Glutamatergic neuron (in vitro differentiated cells): ENCODE results near the gene SLC38A8. TPM values are rescaled to one million over a fixed set of nuclear protein-coding genes. Genes with fewer than 3 reads are reported as not detected.

Experiments used
- DNase-seq: peaks from one replicate; pipeline ENCODE4 v3.0.0; 2022
- H3K27ac Mint-ChIP-seq: one replicate; pipeline ENCODE4 v1.8.0; 2020; ENCODE audit warnings: mild to moderate bottlenecking, mixed read lengths, inconsistent platforms; ENCODE audit not compliant: unreplicated experiment
- H3K27me3 Mint-ChIP-seq: one replicate; pipeline ENCODE4 v1.8.0; 2020; ENCODE audit warnings: mild to moderate bottlenecking, moderate library complexity, mixed read lengths, inconsistent platforms; ENCODE audit not compliant: unreplicated experiment
- H3K36me3 Mint-ChIP-seq: one replicate; pipeline ENCODE4 v1.8.0; 2020; ENCODE audit warnings: mild to moderate bottlenecking, mixed read lengths, inconsistent platforms; ENCODE audit not compliant: unreplicated experiment
- H3K4me1 Mint-ChIP-seq: one replicate; pipeline ENCODE4 v1.8.0; 2020; ENCODE audit warnings: mild to moderate bottlenecking, low read depth, mixed read lengths, inconsistent platforms; ENCODE audit not compliant: unreplicated experiment
- H3K4me3 Mint-ChIP-seq: one replicate; pipeline ENCODE4 v1.8.0; 2020; ENCODE audit warnings: mild to moderate bottlenecking, mixed read lengths, inconsistent platforms; ENCODE audit not compliant: unreplicated experiment
- H3K9me3 Mint-ChIP-seq: one replicate; pipeline ENCODE4 v1.8.0; 2020; ENCODE audit warnings: mild to moderate bottlenecking, moderate library complexity, mixed read lengths, inconsistent platforms; ENCODE audit not compliant: unreplicated experiment
- CTCF ChIP-seq: fragments of 200-600 bp; sonication (generic); IDR thresholded peaks from one replicate; pipeline ENCODE4 v1.5.0; 2021; ENCODE audit not compliant: partially characterized antibody, unreplicated experiment
- total RNA-seq: library from RNA; stranded (reverse); fragmentation: NEBNext Ultra II Directional; extraction: Animal tissue kit (Norgen Biotek cat#: 25700); gene quantifications from one replicate; pipeline ENCODE4 v1.2.1, GENCODE V29; 2021; ENCODE audit not compliant: unreplicated experiment

Gene SLC38A8
- total RNA-seq, 1 donor from 2014 or later = not detected

GRCh38 chr16:84059946-84060901 is 17.6 kb upstream of the SLC38A8 start:
- no peak for DNase-seq
- no peak for TF ChIP-seq CTCF
- Mint-ChIP-seq H3K4me1 (peaks cover 49% of the 10 kb centered on the region), H3K9me3 (peaks cover 13% of the 10 kb centered on the region), H3K27me3 (peaks cover 2% of the 10 kb centered on the region), H3K27ac (no peak overlapping the region), H3K36me3 (peaks cover 6% of the 10 kb centered on the region), H3K4me3 (no peak overlapping the region)

- no peak for TF ChIP-seq CTCF
- no peak overlapping the region for H3K27ac Mint-ChIP-seq
- no peak overlapping the region for H3K4me3 Mint-ChIP-seq
- H3K4me1 Mint-ChIP-seq = peaks cover 46% of the 10 kb centered on the region
- peaks cover 8% of the 10 kb centered on the region for H3K36me3 Mint-ChIP-seq
- peaks cover 2% of the 10 kb centered on the region for H3K27me3 Mint-ChIP-seq
- no peak for DNase-seq
- H3K9me3 Mint-ChIP-seq = peaks cover 13% of the 10 kb centered on the region
Measured at GRCh38 chr16:84059111-84059510, 16.5 kb upstream of the SLC38A8 start.

- no peak for TF ChIP-seq CTCF
- Mint-ChIP-seq H3K9me3 (peaks cover 13% of the 10 kb centered on the region), H3K27me3 (peaks cover 2% of the 10 kb centered on the region), H3K4me3 (no peak overlapping the region), H3K36me3 (peaks cover 12% of the 10 kb centered on the region), H3K4me1 (peaks cover 41% of the 10 kb centered on the region), H3K27ac (peak overlapping the region; percentile 49)
- DNase-seq = no peak
Measured at GRCh38 chr16:84058664-84059063, 16.1 kb upstream of the SLC38A8 start.

GRCh38 chr16:84058211-84058610 is 15.6 kb upstream of the SLC38A8 start:
- Mint-ChIP-seq H3K27ac (peak overlapping the region; percentile 70), H3K9me3 (peaks cover 11% of the 10 kb centered on the region), H3K4me1 (peaks cover 37% of the 10 kb centered on the region), H3K4me3 (no peak overlapping the region), H3K36me3 (peaks cover 16% of the 10 kb centered on the region), H3K27me3 (peaks cover 2% of the 10 kb centered on the region)
- no peak for TF ChIP-seq CTCF
- DNase-seq = no peak

GRCh38 chr16:84056933-84057332 is 14.3 kb upstream of the SLC38A8 start:
- DNase-seq = no peak
- Mint-ChIP-seq H3K36me3 (peaks cover 21% of the 10 kb centered on the region), H3K27me3 (peaks cover 11% of the 10 kb centered on the region), H3K27ac (no peak overlapping the region), H3K4me3 (no peak overlapping the region), H3K9me3 (peaks cover 10% of the 10 kb centered on the region), H3K4me1 (peaks cover 41% of the 10 kb centered on the region)
- TF ChIP-seq CTCF = no peak
